Keratinocyte (primary cell): ENCODE data around the gene HSPB2.

Experiments used
- EZH2 ChIP-seq: IDR thresholded peaks from one replicate; pipeline ENCODE4 v1.6.1; 2012; ENCODE audit warnings: inconsistent platforms, mild to moderate bottlenecking, low read length, moderate library complexity
- TF ChIP-seq, protein P1 (sequence below), 3 experiments: IDR thresholded peaks in 1 of 3; conservative IDR thresholded peaks in 1 of 3; optimal IDR thresholded peaks in 1 of 3; 2 replicates in 2 of 3; 3 replicates in 1 of 3; pipeline versions ENCODE3 to v1.5.1; 2011; ENCODE audit warnings: low read length in 3 of 3, mild to moderate bottlenecking in 3 of 3, moderate library complexity in 2 of 3, control low read depth in 1 of 3, inconsistent platforms in 1 of 3; ENCODE audit not compliant: insufficient read depth in 2 of 3; ENCODE audit errors: extremely low read depth in 1 of 3

DNA sequence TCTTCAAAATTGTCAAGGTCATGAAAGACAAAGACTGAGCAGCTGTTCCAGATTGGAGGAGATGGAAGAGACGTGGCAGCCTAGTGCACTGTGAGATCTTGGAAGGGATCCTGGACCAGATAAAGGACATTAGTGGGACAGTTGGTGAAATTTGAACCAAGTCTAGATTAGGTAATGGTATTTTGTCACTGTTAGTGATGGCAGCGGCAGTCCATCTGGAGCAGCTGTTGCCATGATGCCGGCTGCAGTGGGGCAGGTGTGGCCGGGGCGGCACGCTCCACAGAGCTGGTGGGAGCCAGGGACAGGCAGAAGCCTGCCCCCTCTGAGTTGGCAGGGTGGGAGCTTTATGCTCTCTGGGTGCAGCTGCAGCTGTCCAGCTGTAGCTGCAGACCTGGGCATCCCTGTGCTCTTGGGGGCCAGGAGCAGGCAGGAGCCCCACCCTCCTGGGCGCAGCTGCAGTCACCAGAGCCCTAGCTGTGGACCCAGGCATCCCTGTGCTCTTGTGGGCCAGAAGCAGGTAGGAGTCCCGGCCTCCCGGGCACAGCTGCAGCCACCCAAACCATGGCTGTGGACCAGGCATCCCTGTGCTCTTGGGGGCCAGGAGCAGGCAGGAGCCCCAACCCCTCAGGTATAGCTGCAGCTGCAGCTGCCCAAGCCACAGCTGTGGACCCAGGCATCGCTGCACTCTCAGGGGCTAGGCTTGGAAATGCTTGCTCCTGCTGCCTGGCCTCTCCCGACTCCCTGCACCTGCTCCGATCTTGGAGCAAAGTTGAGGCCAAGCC lies 45.3 kb downstream of the HSPB2 start:
- TF ChIP-seq EZH2 = no peak
- TF ChIP-seq, protein P1, sequence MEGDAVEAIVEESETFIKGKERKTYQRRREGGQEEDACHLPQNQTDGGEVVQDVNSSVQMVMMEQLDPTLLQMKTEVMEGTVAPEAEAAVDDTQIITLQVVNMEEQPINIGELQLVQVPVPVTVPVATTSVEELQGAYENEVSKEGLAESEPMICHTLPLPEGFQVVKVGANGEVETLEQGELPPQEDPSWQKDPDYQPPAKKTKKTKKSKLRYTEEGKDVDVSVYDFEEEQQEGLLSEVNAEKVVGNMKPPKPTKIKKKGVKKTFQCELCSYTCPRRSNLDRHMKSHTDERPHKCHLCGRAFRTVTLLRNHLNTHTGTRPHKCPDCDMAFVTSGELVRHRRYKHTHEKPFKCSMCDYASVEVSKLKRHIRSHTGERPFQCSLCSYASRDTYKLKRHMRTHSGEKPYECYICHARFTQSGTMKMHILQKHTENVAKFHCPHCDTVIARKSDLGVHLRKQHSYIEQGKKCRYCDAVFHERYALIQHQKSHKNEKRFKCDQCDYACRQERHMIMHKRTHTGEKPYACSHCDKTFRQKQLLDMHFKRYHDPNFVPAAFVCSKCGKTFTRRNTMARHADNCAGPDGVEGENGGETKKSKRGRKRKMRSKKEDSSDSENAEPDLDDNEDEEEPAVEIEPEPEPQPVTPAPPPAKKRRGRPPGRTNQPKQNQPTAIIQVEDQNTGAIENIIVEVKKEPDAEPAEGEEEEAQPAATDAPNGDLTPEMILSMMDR (optimal IDR thresholded peaks at IDR 0.05 in 1 of 3, IDR thresholded peaks at IDR 0.05 in 1 of 3, conservative IDR thresholded peaks at IDR 0.05 in 1 of 3; ENCODE audit: extremely low read depth in 1 of 3, insufficient read depth in 2 of 3, low read length in 3 of 3) = no peak
